HG02588 (cell line): ENCODE measurements around the gene ID3.

Experiments used
- ATAC-seq: cut with Tn5 transposase; IDR thresholded peaks from one replicate; pipeline ENCODE4 v1.9.1; 2021; ENCODE audit warnings: mild to moderate bottlenecking, moderate library complexity; ENCODE audit not compliant: unreplicated experiment

The ID3 gene

GRCh38 chr1:23528250-23528978 is 30.9 kb downstream of the ID3 start:
- ATAC-seq, result peak; percentile 38

DNA sequence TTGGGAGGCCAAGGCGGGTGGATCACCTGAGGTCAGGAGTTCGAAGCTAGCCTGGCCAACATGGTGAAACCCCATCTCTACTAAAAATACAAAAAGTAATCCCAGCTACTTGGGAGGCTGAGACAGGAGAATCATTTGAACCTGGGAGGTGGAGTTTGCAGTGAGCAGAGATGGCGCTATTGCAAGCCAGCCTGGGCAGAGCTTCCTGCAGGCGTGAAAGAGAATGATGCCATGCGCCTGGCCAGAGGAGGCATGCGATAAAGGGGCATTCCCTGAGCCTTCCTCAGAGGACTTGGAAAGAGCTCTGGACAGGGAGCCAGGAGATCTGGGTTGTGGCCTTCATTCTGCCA is 31.4 kb downstream of the ID3 start:
- no peak for ATAC-seq

- no peak for ATAC-seq
These were observed 31.9 kb downstream of the ID3 start for GRCh38 chr1:23527366-23527765.

GRCh38 chr1:23526329-23527041 is 32.8 kb downstream of the ID3 start:
- ATAC-seq, result no peak

DNA sequence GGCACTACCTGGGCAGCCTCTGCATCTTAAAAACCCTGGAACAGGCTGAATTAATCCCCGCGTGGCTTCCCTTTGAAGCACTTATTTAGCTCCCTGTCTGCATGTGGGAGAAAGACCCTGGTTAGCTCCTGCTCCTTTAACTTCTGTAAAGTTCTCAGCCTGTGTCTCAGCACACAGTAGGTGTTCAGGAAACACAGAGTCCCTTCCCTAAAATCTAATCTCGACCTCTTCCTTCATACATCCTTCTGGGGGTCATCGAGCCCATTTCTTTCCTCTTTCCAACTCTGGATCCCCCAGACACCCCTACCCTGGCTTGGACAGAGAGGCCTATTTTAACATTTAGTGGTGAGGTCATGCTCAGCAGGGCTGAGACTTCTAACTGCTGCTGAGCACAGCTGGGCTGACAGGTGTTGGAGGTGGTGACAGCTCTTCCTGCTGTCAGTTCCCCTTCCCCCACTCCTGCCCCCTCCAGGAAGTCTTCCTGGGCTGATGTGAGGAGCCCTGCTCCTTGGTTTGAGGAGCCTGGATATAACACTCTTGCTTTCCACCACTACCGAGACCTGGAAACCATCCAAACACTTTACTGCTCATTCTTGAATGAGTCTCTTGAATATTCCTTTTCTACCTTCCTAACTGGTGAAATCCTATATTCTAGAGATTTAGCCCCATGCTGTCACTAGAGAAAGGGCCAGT is 33.6 kb downstream of the ID3 start:
- no peak for ATAC-seq

DNA sequence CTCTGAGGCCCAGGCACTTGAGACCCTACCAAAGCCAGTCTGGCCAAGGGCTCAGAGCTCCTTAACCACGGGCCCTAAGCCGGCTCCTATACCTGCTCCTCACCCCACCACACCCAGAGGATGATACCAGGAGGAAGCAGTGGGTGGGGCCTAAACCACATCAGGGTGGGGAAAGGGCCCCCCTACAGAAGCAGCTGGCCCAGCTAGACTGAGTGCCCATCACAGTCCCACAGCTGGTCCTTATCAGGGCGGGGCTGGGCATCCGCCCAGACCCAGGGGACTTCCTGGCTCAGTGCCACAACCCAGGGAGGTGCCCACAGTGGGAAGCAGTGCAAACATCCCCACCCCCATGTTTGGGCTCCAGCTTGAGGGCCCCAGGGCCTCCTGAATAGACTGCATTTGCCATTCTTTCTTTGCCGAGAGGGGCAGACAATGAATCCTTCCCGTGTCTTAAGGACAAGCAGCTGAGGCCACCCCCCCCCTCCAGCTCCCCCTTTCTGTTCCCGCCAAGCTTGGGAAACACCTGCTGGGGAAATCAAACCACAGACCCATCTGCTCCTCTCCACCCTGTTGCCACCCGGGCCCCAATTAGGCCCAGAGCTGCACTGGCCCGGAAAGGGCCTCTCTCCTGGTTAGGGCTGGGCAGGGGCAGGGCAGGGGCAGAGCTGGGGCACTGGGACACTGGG is 34.4 kb downstream of the ID3 start:
- no peak for ATAC-seq

DNA sequence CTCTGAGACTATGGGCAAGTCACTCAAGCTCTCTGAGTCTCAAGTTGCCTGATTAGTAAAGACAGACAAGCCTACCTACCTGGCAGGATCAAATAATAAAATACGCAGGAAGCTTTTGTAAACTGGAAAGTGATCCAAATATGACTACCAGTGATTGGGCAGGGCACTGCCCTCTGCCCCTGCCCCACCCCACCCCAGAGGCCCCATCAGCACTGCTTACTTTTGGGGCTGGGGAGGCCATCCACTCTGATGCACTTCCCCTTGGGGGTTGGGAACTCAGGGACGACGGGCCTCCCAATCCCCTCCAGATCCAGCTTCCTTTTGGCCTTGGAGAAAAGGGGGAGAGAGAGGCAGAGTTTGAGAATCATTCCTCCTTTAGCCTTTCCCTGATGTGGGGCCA is 35.1 kb downstream of the ID3 start:
- ATAC-seq, result no peak

DNA sequence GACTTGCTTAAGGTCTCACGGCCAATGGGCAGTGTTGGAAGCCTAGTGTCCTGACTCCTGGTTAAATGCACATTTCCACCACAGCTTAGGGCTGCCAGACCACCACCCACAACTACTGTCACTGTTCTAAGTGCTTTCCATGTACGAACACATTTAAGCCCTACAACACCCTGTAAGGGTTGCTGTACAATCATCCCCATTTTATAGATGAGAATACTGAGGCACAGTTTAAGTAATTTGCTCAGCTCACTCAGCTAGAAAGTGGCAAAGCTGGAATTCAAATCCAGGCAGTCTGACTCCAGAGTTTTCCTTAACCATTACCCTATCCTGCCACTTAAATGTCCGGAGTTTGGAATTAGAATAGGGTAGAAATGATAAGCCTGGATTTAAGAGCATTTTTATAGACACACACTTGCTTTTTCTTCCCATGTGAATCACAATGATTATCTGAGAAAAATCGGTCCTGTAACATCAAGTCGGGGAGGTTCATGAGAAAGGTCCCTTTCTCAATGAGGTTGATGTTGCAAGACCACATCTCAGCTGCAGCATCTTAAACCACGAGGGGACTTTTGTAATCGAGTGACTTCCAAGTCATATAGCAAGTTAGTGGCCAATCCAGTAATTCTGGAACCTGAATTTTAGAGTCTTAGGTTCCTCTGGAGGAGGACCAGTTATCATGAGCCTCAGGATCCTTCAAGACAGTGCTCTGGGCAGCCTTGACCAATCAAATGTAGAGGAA is 36.9 kb downstream of the ID3 start:
- no peak for ATAC-seq

DNA sequence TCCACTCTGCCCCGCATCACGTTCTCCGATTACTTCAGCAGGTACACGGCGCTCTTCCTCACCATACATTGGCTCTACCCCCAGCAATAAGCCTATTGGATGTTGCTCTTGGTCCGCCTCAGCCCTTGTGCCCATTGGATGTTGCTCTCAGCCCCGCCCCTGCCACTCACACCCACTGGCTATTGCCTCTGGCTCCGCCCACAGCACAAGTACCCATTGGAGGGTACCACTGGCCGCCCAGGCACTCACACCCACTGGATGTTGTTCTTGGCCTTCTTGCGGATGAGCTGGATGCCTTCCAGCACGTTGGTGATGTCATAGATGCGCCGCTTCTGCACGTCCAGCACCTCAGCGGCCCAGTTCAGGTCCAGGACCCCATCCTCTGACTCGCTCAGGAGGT is 37.7 kb downstream of the ID3 start:
- no peak for ATAC-seq

DNA sequence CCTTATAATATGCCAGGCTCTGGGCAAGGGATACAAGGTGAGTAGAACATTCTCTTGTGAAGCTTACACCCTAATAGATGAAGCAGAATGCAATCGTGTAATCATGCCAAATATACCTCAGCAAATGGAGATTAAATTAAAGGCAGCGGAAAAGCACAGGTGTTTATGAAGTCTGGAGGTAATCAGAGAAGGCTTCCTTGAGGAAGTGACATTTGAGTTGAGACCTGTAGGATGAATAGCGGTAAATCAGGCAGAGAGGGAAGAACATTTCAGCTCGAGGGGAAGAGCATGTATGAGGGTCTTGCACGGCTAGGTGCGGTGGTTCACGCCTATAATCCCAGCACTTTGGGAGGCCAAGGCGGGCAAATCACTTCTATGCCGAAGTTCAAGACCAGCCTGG is 41.7 kb downstream of the ID3 start:
- ATAC-seq, result no peak

DNA sequence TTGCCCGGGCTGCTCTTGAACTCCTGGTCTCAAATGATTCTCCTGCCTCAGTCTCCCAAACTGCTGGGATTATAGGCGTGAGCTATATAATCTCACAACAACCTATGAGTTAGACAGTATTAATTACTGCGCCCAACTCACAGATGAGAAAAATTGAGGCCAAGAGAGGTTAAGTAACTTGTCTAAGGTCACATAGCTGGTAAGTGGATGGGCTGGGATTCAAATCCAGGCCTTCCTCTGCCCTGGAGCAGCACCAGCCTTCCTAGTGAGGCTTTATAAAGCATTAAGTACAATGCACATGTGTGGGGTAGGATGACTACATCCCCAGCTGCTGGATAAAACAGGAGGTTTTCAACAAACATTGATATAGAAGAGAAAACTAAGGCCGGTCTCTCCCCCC is 43.4 kb downstream of the ID3 start:
- no peak for ATAC-seq

DNA sequence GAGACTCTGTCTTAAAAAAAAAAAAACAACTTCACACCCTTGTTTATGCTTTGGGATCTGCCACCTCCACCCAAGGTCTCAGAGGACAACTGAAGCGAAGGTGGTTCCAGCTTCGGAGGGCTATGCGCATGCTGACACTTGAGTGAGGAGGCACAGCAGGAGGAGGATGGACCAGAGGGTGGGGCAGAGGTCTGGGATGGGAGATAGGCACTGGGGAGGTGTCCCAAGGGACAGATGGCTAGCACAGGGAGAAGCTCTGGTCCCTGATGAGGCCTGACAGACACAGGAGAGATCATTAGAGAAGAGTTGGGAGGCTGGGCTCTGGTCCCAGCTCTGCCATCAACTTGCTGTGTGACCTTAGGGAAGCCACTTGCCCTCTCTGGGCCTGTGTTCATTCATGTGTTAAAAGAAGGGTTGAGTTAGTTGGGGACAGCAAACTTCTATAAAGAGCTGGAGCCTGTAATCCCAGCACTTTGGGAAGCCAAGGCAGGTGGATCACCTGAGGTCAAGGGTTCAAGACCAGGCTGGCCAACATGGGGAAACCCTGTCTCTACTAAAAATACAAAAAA is 45.1 kb downstream of the ID3 start:
- no peak for ATAC-seq

DNA sequence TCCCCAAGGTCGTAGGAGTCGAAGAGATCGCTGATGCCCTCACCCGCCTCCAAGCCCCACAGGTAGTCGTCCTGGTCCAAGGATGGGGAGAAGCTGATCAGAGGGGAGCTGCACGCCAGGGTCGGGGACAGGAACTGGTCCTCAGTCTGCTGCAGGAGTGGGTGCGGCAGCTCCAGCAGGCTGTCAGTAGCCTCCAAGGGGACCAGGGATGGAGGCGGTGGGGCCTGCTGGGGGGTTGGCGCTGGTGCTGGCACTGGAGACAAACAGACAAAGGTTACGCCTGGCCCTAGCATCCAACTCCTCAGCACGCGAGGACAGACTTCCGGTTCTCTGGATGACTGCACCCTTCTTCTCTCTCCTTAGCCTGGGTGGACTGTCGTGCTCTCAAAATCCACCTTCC is 49.4 kb downstream of the ID3 start:
- no peak for ATAC-seq
